Smooth muscle cell (in vitro differentiated cells): ENCODE results near the gene SLC35G4. TPM values are rescaled to one million over a fixed set of nuclear protein-coding genes. Genes with fewer than 3 reads are reported as not detected.

Experiments
- DNase-seq: peaks from one replicate; lab custom pipeline; 2025; ENCODE audit not compliant: unreplicated experiment; lab: John Stamatoyannopoulos, UW
- H2AFZ ChIP-seq: fragments of 200-600 bp; sonication (generic); 2 replicates; pipeline ENCODE4 v1.6.0; 2016; ENCODE audit warnings: antibody characterized with exemption, low read depth, mild to moderate bottlenecking
- H3F3A ChIP-seq: fragments of 200-600 bp; sonication (generic); 2 replicates; pipeline ENCODE4 v1.6.0; 2017; ENCODE audit warnings: antibody characterized with exemption, low read depth
- H3K27ac ChIP-seq: fragments of 200-600 bp; sonication (generic); 2 replicates; pipeline ENCODE4 v1.5.1; 2016; ENCODE audit warnings: low read depth, mild to moderate bottlenecking
- H3K27me3 ChIP-seq: fragments of 200-600 bp; sonication (generic); 2 replicates; pipeline ENCODE4 v1.6.1; 2016; ENCODE audit warnings: low read depth, mild to moderate bottlenecking
- H3K36me3 ChIP-seq: fragments of 200-600 bp; sonication (generic); 2 replicates; pipeline ENCODE4 v1.5.1; 2016; ENCODE audit warnings: low read depth
- H3K4me1 ChIP-seq: fragments of 200-600 bp; sonication (generic); 2 replicates; pipeline ENCODE4 v1.5.1; 2016; ENCODE audit warnings: low read depth
- H3K4me2 ChIP-seq: fragments of 200-600 bp; sonication (generic); 2 replicates; pipeline ENCODE4 v1.6.0; 2016; ENCODE audit warnings: mild to moderate bottlenecking
- H3K4me3 ChIP-seq: fragments of 200-600 bp; sonication (generic); 2 replicates; pipeline ENCODE4 v1.5.1; 2016; ENCODE audit warnings: mild to moderate bottlenecking
- H3K79me2 ChIP-seq: fragments of 200-600 bp; sonication (generic); 2 replicates; pipeline ENCODE4 v1.6.0; 2016; ENCODE audit warnings: low read depth, mild to moderate bottlenecking
- H3K9ac ChIP-seq: fragments of 200-600 bp; sonication (generic); 2 replicates; pipeline ENCODE4 v1.6.0; 2016; ENCODE audit warnings: low read depth
- H3K9me3 ChIP-seq: fragments of 200-600 bp; sonication (generic); replicated peaks from 2 replicates; pipeline ENCODE4 v1.5.1; 2016; ENCODE audit warnings: low read depth
- H4K20me1 ChIP-seq: fragments of 200-600 bp; sonication (generic); 2 replicates; pipeline ENCODE4 v1.6.0; 2016; ENCODE audit warnings: low read depth
- WGBS: methylation state at CpG from one replicate; pipeline ENCODE4 v1.1.7; 2016; ENCODE audit warnings: low lambda C conversion rate; 5-methylcytosine and 5-hydroxymethylcytosine counted together
- polyA plus RNA-seq: library from polyadenylated mRNA; unstranded; fragments of >200 nt; fragmentation: Nextera tagmentation; extraction: Ambion mirVana; gene quantifications from 2 replicates; pipeline ENCODE4 v1.2.1, GENCODE V29; 2016
- total RNA-seq: library from RNA; depleted of rRNA; stranded (reverse); fragments of >200 nt; gene quantifications from 2 replicates; pipeline ENCODE4 v1.2.3, GENCODE V29; 2014
- TF ChIP-seq, protein P1 (sequence below): fragments of 200-600 bp; sonication (generic); IDR thresholded peaks from 2 replicates; pipeline ENCODE4 v1.5.1; 2017; ENCODE audit warnings: borderline replicate concordance, mild to moderate bottlenecking, antibody characterized with exemption; ENCODE audit not compliant: insufficient read depth, poor library complexity, severe bottlenecking

The SLC35G4 gene
- total and polyA plus RNA-seq, 2 experiments from 2014 or later, result not detected

DNA sequence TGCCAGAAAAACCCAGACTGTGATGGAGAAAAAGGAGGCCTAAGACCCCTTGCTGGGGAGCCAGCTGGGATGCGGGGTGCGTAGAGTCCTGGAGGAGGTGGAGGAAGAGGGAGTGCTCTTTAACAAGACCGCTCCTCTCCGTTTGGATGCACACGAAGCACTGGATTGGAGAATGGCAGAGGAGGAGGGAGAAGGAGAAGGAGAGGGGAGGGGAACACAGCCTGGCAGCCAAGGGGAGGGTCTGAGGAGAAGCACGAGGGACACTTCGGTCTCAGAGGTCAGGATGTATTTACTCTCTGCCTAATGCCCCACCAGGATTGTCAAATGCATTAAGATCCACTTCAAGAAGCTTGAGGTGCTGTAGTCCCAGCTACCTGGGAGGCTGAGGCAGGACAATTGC is 42.0 kb upstream of the SLC35G4 start:
- Histone ChIP-seq H3K9me3 (no peaks in the 10 kb centered on the region), H2AFZ (no peak overlapping the region), H3K9ac (no peak overlapping the region), H3K27ac (no peak overlapping the region), H3K4me1 (no peaks in the 10 kb centered on the region), H3K27me3 (no peaks in the 10 kb centered on the region), H3K4me2 (no peak overlapping the region), H4K20me1 (no peaks in the 10 kb centered on the region), H3F3A (no peaks in the 10 kb centered on the region), H3K36me3 (no peaks in the 10 kb centered on the region), H3K79me2 (no peaks in the 10 kb centered on the region), H3K4me3 (no peak overlapping the region)
- no peak for DNase-seq
- WGBS, result 81% methylated on average over 7 of the region's 7 CpGs
- TF ChIP-seq, protein P1, sequence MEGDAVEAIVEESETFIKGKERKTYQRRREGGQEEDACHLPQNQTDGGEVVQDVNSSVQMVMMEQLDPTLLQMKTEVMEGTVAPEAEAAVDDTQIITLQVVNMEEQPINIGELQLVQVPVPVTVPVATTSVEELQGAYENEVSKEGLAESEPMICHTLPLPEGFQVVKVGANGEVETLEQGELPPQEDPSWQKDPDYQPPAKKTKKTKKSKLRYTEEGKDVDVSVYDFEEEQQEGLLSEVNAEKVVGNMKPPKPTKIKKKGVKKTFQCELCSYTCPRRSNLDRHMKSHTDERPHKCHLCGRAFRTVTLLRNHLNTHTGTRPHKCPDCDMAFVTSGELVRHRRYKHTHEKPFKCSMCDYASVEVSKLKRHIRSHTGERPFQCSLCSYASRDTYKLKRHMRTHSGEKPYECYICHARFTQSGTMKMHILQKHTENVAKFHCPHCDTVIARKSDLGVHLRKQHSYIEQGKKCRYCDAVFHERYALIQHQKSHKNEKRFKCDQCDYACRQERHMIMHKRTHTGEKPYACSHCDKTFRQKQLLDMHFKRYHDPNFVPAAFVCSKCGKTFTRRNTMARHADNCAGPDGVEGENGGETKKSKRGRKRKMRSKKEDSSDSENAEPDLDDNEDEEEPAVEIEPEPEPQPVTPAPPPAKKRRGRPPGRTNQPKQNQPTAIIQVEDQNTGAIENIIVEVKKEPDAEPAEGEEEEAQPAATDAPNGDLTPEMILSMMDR, result no peak

DNA sequence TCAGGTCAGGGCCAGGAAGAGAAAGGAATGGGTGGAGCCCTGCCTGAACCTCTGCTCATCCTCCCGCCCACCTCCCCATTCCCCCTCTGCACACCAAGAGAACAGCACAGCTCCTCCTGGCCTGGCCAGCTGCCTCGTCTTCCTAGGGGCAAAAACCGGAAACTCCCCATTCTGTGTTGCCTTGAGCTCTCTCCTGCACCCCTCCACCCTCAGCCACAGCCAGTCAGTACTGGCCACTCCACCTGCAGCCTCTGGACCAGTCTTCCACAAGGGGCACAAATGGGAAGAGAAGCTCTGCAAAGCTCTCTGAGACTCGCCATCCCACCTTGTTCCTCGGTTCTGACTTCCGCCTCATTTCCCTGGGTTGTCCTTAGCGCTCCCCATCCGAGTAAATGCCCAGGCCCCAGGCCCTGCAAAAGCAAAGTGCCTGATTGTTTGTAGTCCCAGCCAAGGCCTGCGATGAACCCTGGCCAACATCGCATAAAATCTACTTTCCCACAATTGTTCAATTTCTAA is 39.3 kb upstream of the SLC35G4 start:
- Histone ChIP-seq H3K9ac (no peak overlapping the region), H3K4me2 (no peak overlapping the region), H2AFZ (no peak overlapping the region), H3K27me3 (no peaks in the 10 kb centered on the region), H4K20me1 (no peaks in the 10 kb centered on the region), H3K36me3 (no peaks in the 10 kb centered on the region), H3K4me1 (no peaks in the 10 kb centered on the region), H3K79me2 (no peaks in the 10 kb centered on the region), H3K9me3 (no peaks in the 10 kb centered on the region), H3K27ac (no peak overlapping the region), H3F3A (no peaks in the 10 kb centered on the region), H3K4me3 (no peak overlapping the region)
- no peak for DNase-seq
- WGBS, result 90% methylated on average over 8 of the region's 10 CpGs
- TF ChIP-seq, protein P1, result no peak

DNA sequence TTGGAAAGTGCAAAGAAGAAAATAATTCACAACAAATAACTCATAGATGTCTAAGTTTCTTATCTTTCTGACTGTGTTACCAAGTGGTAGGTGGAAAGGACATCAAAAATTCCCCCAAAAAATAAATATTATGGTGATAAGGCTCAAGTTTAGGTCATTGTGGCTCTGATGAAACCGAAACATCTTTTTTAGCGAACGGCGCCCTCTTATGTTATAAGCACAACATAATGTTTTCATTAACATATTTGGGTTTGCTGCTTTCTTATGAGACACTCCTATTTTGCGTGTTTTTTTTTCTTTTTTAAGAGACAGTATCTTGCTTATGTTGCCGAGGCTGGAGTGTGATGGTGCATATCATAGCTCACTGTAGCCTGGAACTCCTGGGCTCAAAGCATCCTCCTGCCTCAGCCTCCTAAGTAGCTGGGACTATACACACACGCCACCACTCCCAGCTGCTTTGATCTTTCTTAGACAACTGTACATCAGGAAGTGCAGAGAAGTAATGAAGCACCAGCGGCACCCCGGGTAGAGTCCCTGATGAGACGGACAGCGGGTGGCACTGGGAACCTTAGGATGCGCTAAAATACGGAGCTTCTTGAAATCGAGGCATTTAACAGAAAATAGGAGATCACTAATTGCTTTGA is 38.5 kb upstream of the SLC35G4 start:
- Histone ChIP-seq H3K4me1 (no peaks in the 10 kb centered on the region), H2AFZ (no peak overlapping the region), H3K36me3 (no peaks in the 10 kb centered on the region), H3F3A (no peaks in the 10 kb centered on the region), H3K79me2 (no peaks in the 10 kb centered on the region), H3K9me3 (no peaks in the 10 kb centered on the region), H3K9ac (no peak overlapping the region), H3K4me2 (no peak overlapping the region), H3K27ac (no peak overlapping the region), H3K4me3 (no peak overlapping the region), H4K20me1 (no peaks in the 10 kb centered on the region), H3K27me3 (no peaks in the 10 kb centered on the region)
- DNase-seq, result no peak
- TF ChIP-seq, protein P1, result peak; percentile 16
- WGBS, result 91% methylated on average over 14 of the region's 14 CpGs

DNA sequence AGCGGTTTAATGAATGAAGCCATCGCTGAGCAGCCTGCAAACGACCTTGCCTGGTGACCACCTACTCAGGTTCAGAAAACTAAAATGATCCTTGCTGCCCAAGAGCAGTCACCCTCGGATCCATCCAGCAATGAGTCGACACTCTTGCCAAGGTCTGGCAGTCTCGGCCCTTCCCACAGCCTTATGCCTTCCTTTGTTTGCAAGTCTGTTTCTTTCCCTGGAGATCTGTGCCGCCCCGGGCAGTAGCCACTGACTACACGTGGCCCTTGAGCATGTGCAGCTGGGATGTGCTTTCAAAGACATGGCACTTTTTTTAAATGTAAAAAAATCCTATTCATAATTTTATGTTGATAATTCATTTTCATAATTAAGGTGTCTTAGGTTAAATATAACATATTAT is 37.2 kb upstream of the SLC35G4 start:
- Histone ChIP-seq H3K4me3 (no peak overlapping the region), H3K27ac (no peak overlapping the region), H4K20me1 (no peaks in the 10 kb centered on the region), H3K4me1 (no peaks in the 10 kb centered on the region), H2AFZ (no peak overlapping the region), H3K9ac (no peak overlapping the region), H3K9me3 (no peaks in the 10 kb centered on the region), H3K4me2 (no peak overlapping the region), H3K36me3 (no peaks in the 10 kb centered on the region), H3K79me2 (no peaks in the 10 kb centered on the region), H3F3A (no peaks in the 10 kb centered on the region), H3K27me3 (no peaks in the 10 kb centered on the region)
- no peak for DNase-seq
- TF ChIP-seq, protein P1, result no peak
- 90% methylated on average over 9 of the region's 9 CpGs for WGBS
